ENCODE data around the gene CCDC40. TPM values are rescaled to one million over a fixed set of nuclear protein-coding genes. Genes with fewer than 3 reads are reported as not detected.

Gene CCDC40
- total and polyA plus RNA-seq, 10 of the 15 experiments (the other 5 are each of a cell fraction or from before 2014, with no cell fraction given) = 0.06 to 0.10 TPM; not detected in 8

DNA sequence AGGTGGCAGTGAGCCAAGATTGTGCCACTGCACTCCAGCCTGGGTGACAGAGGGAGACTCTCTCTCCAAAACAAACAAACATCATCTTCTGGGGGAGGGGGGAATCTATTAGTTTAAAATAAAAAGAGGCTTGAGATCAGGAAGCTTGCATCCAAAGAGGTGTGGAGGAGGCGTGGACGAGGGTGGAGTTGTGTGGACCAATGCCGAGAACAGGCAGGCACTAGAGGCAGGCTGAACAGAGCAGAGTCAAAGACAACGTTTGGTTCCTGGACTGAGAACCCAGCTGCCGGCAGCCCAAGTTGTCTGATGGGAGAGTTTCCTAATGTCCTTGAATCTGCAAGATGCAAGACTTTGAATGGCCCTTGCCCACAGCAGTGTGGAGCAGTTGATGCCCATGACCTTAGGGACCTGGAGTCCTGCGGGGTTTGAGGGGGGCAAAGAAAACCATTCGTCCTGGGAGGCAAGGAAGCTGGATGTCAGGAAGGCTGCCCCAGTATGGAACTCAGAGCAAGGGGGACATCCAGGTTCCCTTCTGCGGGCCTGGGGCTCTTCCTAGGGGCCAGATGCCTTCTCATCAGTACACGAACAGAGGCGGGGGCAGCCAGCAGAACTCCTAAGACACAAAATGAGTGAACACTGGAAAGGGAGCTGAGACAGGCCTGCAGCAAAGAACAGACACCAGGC is 9.9 kb upstream of the CCDC40 start:
- RAD21 ChIA-PET (ENCODE audit: unreplicated experiment) = no interaction called here
- POLR2A ChIA-PET = no interaction called here
- TF ChIP-seq, protein P1, sequence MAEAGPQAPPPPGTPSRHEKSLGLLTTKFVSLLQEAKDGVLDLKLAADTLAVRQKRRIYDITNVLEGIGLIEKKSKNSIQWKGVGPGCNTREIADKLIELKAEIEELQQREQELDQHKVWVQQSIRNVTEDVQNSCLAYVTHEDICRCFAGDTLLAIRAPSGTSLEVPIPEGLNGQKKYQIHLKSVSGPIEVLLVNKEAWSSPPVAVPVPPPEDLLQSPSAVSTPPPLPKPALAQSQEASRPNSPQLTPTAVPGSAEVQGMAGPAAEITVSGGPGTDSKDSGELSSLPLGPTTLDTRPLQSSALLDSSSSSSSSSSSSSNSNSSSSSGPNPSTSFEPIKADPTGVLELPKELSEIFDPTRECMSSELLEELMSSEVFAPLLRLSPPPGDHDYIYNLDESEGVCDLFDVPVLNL (IDR thresholded peaks at IDR 0.05; ENCODE audit: low read depth, low read length) = no peak
- TF ChIP-seq MYB (IDR thresholded peaks at IDR 0.05; ENCODE audit: borderline replicate concordance, low read depth, low read length) (no peak), CBX5 (IDR thresholded peaks at IDR 0.05; ENCODE audit: low read depth) (no peak), CHD1 (IDR thresholded peaks at IDR 0.05; ENCODE audit: low read depth, low read length) (no peak), EZH2 (IDR thresholded peaks at IDR 0.05; ENCODE audit: borderline replicate concordance, control insufficient read depth, low read depth, low read length) (no peak), HDGF (IDR thresholded peaks at IDR 0.05) (no peak), MYC (IDR thresholded peaks at IDR 0.05; ENCODE audit: insufficient read depth, insufficient read length, insufficient replicate concordance, low read length, severe bottlenecking) (no peak), POLR2AphosphoS5 (IDR thresholded peaks at IDR 0.05; ENCODE audit: low read length) (no peak), MEF2B (IDR thresholded peaks at IDR 0.05; ENCODE audit: partially characterized antibody, poor library complexity, severe bottlenecking) (no peak), NFYA (IDR thresholded peaks at IDR 0.05; ENCODE audit: borderline replicate concordance, low read depth, low read length) (no peak), GABPA (IDR thresholded peaks at IDR 0.05; ENCODE audit: low read depth) (no peak), NBN (IDR thresholded peaks at IDR 0.05) (no peak), CREB1 (IDR thresholded peaks at IDR 0.05; ENCODE audit: low read depth) (no peak), POLR2A (IDR thresholded peaks at IDR 0.05; ENCODE audit: low read depth, low read length) (no peak)
- TF ChIP-seq, protein P2, sequence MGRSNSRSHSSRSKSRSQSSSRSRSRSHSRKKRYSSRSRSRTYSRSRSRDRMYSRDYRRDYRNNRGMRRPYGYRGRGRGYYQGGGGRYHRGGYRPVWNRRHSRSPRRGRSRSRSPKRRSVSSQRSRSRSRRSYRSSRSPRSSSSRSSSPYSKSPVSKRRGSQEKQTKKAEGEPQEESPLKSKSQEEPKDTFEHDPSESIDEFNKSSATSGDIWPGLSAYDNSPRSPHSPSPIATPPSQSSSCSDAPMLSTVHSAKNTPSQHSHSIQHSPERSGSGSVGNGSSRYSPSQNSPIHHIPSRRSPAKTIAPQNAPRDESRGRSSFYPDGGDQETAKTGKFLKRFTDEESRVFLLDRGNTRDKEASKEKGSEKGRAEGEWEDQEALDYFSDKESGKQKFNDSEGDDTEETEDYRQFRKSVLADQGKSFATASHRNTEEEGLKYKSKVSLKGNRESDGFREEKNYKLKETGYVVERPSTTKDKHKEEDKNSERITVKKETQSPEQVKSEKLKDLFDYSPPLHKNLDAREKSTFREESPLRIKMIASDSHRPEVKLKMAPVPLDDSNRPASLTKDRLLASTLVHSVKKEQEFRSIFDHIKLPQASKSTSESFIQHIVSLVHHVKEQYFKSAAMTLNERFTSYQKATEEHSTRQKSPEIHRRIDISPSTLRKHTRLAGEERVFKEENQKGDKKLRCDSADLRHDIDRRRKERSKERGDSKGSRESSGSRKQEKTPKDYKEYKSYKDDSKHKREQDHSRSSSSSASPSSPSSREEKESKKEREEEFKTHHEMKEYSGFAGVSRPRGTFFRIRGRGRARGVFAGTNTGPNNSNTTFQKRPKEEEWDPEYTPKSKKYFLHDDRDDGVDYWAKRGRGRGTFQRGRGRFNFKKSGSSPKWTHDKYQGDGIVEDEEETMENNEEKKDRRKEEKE (IDR thresholded peaks at IDR 0.05) = no peak
- TF ChIP-seq, protein P3, sequence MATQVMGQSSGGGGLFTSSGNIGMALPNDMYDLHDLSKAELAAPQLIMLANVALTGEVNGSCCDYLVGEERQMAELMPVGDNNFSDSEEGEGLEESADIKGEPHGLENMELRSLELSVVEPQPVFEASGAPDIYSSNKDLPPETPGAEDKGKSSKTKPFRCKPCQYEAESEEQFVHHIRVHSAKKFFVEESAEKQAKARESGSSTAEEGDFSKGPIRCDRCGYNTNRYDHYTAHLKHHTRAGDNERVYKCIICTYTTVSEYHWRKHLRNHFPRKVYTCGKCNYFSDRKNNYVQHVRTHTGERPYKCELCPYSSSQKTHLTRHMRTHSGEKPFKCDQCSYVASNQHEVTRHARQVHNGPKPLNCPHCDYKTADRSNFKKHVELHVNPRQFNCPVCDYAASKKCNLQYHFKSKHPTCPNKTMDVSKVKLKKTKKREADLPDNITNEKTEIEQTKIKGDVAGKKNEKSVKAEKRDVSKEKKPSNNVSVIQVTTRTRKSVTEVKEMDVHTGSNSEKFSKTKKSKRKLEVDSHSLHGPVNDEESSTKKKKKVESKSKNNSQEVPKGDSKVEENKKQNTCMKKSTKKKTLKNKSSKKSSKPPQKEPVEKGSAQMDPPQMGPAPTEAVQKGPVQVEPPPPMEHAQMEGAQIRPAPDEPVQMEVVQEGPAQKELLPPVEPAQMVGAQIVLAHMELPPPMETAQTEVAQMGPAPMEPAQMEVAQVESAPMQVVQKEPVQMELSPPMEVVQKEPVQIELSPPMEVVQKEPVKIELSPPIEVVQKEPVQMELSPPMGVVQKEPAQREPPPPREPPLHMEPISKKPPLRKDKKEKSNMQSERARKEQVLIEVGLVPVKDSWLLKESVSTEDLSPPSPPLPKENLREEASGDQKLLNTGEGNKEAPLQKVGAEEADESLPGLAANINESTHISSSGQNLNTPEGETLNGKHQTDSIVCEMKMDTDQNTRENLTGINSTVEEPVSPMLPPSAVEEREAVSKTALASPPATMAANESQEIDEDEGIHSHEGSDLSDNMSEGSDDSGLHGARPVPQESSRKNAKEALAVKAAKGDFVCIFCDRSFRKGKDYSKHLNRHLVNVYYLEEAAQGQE (IDR thresholded peaks at IDR 0.05; ENCODE audit: low read depth, low read length) = no peak

More for the DNA sequence above, 9.9 kb upstream of the CCDC40 start:
- Histone ChIP-seq H3K4me3 (no peak overlapping the region), H3K4me2 (ENCODE audit: control insufficient read depth, insufficient read depth) (no peak overlapping the region), H3K9me3 (replicated peaks; ENCODE audit: control insufficient read depth, insufficient read depth, low read length) (no peaks in the 10 kb centered on the region), H3K36me3 (ENCODE audit: control insufficient read depth in 2 of 2, insufficient read depth in 2 of 2, low read length in 1 of 2) (no peaks in the 10 kb centered on the region), H3K79me2 (ENCODE audit: control insufficient read depth, insufficient read depth, low read length) (no peaks in the 10 kb centered on the region), H2AFZ (ENCODE audit: control insufficient read depth, low read depth, low read length) (no peak overlapping the region), H3K4me1 (ENCODE audit: control insufficient read depth, insufficient read depth, low read length) (no peaks in the 10 kb centered on the region), H3K9ac (ENCODE audit: control insufficient read depth, insufficient read depth, low read length) (no peak overlapping the region), H4K20me1 (ENCODE audit: control insufficient read depth, insufficient read depth) (no peaks in the 10 kb centered on the region; the same call in 1 of the 2 replicates), H3K27ac (ENCODE audit: control insufficient read depth, insufficient read depth) (no peak overlapping the region), H3K27me3 (replicated peaks in 1 of 2; ENCODE audit: control insufficient read depth in 2 of 2, insufficient read depth in 2 of 2, low read length in 1 of 2) (no peaks in the 10 kb centered on the region; a peak in 1 of 4 replicates)
- BruUV-seq (replicated peaks) = no TSS peak
- FAIRE-seq = no peak
- in situ Hi-C loops (cut with MboI) (no loop called here), intact Hi-C loops (cut with micrococcal nuclease; ENCODE audit: unreplicated experiment) (no loop called here)
- ChIA-PET SMC1A (ENCODE audit: uncharacterized antibody, unreplicated experiment) (no interaction called here), CTCF (interaction anchor here (2.2 kb wide), 1 partner anchor 19 kb away, joined by 9 read pairs; no protein-coding TSS in a partner anchor)
- WGBS (ENCODE audit: insufficient coverage, insufficient replicate concordance, low lambda C conversion rate, missing lambda C conversion rate) = 39% methylated on average over 10 of the region's 10 CpGs
- no peak for ATAC-seq
- no peak for DNase-seq (ENCODE audit: low read depth, low spot score)
